COLO829 (cell line): ENCODE data around the gene ZNF485.
A peak's percentile ranks its signal among the peaks of the same experiment; 100 is the strongest.
"Not testable (repeated sequence)": the region's sequence is repeated elsewhere in the genome, so short reads cannot be mapped to it uniquely, and the experiment has no call there.

Source experiments
- DNase-seq: peaks from one replicate; pipeline ENCODE4 v3.0.0; 2012; ENCODE audit warnings: low spot score

ZNF485 gene

DNA sequence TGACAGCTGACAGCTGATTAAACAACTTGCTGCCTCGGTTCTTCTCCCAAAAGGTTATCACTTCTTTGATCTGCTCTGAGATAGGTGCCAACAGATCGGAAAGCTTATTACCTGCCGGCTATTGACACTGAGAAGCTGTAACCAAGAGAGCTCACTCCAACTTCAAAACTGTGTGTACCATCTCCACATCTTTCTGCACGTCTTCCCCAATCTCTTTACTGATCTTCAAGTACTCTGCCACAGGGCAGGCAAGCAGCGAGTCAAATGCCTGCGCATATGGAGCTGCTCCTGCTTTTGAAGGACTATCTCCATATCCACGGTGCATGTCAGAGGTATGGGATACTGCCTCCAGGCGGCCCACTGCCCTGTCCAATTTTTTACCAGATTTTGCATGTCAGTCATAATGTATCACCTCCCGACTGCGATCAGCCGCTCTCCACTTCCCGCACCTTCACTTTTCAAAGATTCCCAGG, 352 bp upstream of the ZNF485 start:
- DNase-seq = no peak

DNA sequence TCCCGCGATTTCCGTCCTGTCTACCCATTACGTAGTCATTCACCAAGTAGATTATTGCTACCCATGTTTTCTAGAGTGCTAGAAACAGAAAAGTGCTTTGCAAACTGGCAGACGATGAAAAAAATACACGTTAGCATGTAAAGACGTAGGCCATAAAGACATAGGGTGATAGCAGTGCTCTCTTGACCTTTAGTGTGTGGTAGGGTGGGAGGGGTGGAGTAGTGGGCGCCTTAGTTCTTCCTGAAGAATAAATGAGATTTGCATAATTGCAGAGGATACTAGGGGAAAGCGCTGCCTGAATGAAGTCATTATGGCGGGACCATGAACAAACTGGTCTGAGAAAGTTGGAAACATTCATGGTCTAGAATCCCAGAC, 948 bp downstream of the ZNF485 start:
- DNase-seq = no peak

DNA sequence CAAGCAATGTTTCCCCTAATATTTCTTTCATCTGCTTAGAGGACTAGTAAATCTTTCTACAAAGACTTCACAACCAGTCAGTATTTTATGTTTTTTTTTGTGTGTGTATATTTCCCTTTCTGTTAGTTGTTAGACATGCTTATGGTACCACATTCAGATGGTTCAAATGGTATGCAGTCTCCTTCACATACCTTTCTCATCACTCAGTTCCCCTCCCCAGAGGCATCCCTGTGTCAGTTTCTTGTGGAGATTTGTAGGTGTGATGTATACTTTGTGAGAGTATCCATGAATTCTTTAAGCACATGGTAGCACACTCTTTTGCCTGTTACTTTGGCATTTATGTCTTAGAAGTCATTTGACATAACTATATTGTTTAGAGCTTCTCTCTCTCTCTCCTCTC, 4.4 kb downstream of the ZNF485 start:
- DNase-seq = no peak

DNA sequence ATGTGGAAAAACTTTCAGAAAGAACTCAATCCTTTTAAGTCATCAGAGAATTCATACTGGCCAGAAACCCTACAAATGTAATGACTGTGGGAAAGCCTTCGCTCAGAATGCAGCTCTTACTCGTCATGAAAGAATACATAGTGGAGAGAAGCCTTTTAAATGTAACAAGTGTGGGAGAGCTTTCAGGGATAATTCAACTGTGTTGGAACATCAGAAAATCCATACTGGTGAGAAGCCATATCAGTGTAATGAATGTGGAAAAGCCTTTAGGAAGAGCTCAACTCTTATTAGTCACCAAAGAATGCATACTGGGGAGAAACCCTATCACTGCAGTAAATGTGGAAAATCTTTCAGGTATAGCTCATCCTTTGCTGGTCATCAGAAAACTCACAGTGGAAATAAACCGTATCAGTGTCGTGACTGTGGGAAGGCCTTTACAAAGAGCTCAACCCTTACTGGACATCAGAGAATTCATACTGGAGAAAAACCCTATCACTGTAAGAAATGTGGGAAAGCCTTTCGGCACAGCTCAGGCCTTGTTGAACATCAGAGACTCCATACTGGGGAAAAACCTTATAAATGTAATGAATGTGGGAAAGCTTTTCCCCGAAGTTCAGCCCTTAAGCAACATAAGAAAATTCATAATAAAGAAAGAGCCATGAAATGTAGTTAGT, 10.6 kb downstream of the ZNF485 start:
- DNase-seq = no peak

DNA sequence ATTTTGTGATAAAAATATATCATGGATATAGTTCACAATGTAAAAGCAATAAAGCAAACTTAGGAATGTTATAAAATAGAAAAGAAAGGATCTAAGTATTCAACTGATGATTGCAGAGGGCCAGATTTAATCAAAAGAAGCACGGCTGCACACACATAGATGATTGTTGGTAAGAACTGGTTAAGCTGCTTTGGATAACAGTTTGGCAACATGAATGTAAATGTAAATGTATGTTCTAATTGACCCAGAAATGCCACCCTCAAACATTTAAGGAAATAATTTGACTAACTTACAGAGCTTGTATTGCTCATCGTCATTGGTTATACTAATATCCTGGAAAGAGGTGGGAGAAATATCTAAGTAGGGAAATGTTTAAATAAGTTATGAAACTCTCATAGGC, 13.1 kb downstream of the ZNF485 start:
- DNase-seq = no peak

DNA sequence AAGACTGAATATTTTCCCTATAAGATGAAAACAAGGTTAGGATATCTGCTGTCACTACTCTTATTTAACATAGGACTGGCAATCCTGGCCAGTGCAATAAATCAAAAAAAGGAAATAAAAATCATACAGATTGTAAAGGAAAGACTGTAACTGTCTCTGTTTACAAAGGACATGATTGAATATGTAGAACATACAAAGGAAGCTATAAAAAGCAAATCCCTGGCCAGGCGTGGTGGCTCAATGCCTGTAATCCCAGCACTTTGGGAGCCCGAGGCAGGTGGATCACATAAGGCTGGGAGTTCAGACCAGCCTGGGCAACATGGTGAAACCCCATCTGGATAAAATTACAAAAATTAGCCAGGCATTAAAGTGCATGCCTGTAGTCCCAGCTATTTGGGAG, 15.8 kb downstream of the ZNF485 start:
- no peak for DNase-seq

DNA sequence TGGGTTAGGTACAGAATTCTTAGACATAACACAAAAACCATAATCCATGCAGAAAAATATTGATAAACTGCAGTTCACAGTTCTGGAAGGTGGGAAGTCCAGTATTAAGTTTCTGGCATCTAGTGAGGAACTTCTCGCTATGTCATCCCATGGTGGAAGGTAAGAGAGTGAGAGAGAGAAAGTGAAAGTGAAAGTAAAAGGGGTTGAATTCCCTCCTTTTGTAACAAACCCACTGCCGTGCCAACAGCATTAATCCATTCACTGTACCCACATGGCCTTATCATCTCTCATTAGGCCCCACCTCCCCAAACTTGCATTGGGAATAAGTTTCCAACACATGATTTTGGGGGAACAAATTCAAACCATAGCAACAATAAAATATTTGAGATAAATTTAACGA, 17.1 kb downstream of the ZNF485 start:
- no peak for DNase-seq

DNA sequence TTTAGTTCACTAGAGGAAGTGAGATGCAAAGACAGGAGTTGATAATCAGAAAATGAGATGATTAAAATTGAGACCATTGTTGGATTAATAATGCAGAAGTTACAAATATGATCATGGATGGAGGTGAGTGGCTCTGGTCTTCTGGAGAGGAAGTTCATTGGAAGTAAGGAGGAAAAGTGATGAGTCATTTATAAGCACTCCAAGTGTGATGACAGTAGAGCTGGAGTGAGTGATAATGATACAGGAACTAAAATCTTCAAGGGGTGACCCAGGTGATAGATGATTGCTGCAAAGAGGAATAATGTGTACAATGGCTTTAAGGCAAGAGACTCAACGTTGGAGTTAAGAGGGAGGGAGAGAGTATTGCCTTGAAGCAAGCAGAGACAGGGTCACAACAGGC, 21.7 kb downstream of the ZNF485 start:
- no peak for DNase-seq

DNA sequence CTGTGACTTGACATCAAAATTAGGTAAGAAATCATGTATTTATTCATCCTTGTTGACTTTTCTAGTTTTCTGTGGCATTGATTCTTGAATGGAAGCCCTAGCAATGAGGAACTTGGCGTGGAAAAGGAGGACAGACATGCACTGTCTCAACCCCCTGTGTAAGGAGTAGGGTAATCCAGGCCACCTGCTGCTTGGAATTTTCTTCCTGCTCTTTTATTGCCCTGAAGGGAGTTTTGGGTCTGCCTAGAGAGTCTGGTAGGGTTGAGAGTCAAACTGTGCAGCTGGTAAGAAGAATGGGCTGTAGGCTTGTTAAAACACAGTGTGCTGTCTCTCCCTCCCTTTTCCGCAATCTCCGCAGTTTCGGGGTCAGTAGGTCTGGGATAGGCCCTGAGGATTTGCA, 22.7 kb downstream of the ZNF485 start:
- DNase-seq = no peak

DNA sequence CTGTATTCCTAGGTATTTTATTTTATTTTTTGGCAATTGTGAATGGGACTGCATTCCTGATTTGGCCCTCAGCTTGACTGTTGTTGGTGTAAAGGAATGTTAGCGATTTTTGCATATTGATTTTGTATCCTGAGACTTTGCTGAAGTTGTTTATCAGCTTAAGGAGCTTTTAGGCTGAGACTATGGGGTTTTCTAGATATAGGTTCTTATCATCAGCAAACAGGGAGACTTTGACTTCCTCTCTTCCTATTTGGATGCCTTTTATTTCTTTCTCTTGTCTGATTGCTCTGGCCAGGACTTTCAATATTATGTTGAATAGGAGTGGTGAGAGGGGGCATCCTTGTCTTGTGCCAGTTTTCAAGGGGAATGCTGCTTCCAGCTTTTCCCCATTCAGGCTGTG, 29.6 kb downstream of the ZNF485 start:
- not testable (repeated sequence) for DNase-seq

DNA sequence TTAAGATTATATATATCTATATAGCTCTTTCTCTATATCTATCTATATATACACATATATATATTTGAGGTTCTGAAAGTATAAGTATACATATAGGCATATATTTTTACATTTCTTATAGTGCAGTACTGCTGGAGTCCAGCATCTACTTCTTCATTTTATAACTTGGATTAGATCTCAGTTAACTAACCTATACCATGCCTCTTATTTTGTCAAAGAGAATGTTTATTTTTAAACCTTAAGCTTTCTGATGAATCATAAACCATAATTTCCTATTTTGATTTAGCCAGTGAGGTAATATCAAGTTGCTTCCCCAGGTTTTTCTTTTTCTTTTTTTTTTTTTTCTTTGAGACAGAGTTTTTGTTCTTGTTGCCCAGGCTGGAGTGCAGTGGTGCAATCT, 34.4 kb downstream of the ZNF485 start:
- no peak for DNase-seq

DNA sequence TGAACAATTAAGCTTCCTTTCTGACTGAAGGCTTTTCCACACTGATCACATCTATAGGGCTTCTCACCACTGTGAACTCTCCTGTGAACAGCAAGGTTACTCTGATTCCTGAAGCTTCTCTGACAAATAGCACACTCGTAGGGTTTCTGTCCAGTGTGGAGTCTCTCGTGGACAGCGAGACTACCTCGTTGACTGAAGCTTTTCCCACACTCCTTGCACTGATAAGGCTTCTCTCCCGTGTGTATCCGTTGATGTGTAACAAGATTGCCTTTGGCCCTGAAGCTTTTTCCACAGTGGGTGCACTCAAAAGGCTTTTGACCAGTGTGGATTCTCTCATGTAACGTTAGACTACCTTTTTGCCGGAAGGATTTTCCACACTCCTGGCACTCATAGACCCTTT, 38.0 kb downstream of the ZNF485 start:
- no peak for DNase-seq

DNA sequence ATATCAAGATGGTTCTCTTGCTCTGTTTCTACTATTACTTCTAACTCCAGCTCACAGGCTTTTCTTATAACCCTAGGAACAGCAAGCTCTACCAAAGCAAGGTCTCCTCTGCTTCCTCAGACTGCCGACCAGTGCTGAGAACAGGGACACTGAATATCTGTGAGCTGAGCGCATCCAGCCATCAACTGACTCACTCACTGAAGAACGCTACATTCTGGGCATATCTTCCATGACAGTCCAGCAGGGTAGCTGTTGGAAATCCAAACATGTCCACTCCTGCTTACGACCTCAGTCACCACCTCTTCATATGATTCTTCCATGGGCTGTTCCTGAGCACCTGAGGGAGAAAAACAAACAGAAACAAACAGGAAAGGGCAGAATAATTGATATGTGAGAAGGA, 39.6 kb downstream of the ZNF485 start:
- DNase-seq = no peak

DNA sequence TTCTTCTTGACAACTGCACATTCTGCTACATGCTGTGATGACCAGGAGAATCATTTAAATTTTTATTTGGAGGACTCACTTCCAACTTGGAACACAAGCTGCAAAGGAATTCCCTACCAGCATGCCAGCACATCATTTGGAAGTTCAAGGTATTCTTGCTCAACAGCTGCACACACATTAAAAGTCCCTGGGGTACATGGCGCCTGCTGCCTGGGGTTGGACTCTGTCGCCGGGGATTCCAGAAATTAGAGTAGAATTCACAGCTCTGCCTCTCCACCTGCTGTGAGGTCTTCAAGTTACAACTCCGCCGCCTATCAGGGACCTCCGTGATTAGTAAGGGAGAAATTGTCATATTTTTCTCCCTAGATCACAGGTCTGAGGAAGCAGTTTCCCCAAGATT, 41.3 kb downstream of the ZNF485 start:
- no peak for DNase-seq

DNA sequence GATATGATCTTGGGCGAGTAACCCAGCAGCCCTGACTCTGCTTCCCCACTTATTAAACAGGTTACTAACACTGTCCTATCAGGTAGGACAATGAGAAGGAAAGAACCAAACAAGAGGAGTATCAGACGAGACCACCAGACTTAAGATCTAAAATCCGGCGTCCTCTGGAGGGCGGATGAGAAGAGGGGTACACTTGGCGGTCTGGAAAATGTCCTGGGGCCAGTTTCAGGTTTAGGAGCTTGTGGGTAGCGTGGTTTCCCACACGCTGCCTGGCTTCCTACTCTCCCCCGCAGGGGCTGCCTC, 41.8 kb downstream of the ZNF485 start:
- DNase-seq = no peak

DNA sequence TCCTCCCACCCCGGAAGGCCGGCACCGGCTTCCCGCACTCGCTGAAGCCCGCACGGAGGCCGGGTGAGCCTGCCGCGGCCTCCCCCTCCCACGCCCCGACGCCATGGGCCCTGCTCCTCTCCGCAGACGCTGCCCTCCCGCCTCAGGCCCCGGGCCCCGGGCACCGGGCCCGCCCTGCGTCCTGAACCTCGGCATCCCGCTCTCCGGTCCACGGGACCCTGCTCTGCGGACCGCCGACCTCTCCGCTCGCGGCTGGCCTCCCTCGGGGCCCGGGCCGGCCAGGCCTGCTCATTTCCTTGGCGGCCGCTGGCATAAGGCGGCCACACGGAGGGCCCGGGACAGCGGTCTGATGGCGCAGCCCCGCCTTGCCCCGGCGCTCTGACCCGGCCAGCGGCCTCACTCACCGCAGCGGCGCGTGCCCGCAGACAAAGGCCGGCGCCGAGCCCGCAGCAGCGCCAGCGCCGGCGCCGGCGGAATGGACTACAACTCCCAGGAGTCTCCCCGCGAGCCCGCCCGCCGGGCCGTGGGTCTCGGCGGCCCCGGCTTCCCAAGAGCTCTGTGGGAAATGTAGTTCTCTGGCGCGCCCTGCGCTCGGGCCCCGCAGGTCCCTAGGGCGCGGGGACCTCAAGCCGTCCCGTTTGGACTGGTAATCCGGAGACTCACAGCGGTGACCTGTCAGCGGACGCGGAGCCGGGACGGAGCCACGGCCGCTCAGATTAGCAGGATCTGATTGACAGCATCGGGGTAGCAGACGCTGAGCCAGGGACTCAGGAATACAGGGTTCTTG, 42.4 kb downstream of the ZNF485 start, which contains the start of gene ZNF32:
Gene ZNF32 (minus strand): TSS at position 484 of the 787 bp plus-strand sequence. CDS start 2,748 bp downstream, outside the sequence.
- DNase-seq = peak; percentile 68

DNA sequence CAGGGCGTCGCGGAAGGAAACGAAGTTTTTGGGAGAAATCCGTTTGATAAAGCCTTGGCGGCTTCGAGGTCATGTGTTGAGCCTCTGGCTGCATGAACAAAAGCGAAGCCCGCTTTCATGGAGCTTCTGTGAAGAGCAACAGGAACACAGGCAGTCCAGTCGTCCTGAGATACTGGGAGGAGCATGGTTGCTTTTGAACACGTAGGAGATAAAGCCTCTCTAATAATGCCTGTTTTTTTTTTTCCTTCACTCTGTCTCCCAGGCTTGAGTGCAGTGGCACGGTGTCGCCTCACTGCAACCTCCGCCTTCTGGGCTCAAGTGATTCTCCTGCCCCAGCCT, 42.9 kb downstream of the ZNF485 start:
- DNase-seq = no peak

DNA sequence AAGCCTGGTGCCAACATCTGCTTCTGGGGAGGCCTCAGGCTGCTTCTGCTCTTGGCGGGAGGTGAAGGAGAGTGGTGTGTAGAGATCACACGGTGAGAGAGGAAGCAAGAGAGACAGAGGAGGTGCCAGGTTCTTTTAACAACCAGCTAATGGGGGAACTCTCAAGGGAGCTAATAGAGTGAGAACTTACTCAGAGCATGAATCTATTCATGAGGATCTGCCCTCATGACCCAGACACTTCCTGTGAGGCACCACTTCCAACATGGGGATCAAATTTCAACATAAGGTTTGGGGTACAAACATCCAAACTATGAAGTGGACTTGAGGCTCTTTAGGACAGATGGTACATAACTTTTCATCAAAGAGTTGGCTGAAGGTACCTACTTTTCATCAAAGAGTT, 47.5 kb downstream of the ZNF485 start:
- no peak for DNase-seq

DNA sequence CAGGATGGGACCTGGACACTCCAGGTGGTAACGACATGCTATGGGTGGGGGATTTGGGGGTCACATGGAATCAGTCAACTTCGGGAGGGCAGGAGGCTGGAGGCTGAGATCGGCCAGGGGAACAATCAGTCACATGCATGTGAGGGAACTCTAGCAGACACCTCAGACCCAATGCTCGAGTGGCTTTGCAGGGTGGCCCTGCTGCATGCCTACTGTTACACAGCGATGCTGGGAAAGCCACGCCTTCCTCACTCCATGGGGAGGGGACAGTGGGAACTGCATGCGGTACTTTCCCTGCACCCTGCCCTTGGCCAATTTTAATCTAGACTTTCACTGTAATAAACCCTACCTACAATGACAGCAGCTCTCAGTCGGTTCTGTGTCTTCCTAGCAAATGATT, 49.1 kb downstream of the ZNF485 start:
- no peak for DNase-seq

DNA sequence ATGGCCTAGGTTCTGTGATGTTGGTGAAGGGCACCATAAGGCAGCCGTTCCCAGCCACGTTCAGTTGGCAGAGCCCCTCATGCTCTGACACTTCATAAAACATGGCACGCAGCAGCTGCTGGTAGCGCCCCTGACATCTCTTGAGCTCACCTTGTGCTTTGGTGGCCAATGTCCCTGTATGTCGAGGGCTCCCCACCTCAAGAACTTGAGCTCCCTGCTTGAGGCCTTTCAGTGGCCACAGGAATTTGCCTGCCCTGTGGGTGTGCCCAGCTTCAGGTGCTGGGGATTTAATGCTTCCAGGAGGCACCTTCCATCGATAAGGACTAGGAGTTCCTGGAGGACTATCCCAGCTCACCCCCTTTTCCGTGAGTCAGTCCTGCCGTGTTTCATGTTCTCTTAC, 52.0 kb downstream of the ZNF485 start:
- DNase-seq = no peak

DNA sequence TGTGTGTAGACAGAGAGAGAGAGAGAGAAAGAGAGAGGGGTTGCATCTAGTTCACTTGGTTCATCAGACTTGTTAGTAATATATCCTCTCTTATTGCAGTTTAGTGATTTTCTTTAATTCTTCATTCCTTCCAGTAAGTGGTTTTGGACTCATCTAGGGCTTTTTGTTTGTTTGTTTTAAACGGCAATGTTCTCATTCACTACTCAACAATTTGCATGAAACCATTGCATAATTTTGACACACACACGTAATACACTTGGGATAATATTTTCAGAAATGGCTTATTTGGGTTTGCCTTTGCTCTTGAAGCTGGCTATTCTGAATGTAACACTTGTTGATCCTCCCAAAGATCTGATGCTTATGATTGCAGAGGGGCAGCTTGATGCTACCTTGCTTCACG, 58.8 kb downstream of the ZNF485 start:
- DNase-seq = no peak

DNA sequence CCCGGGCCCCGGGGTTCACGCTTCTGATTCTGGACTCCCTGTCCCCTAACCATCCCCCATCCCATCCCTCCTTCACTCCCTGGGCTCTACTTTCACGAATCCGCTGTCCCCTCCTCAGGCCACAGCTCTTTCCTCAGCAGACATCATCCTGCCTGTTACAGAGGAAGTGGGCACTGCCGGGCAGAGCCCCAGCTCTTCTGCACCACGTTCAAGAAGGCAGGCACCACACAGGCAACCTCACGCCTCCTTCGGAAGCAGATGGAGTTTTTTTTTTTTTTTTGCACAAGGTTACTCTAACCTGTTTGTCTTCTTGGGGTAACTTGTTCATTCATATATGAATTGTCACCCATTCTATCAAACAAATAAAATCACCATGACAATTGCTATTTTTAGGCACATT, 60.3 kb downstream of the ZNF485 start:
- no peak for DNase-seq

DNA sequence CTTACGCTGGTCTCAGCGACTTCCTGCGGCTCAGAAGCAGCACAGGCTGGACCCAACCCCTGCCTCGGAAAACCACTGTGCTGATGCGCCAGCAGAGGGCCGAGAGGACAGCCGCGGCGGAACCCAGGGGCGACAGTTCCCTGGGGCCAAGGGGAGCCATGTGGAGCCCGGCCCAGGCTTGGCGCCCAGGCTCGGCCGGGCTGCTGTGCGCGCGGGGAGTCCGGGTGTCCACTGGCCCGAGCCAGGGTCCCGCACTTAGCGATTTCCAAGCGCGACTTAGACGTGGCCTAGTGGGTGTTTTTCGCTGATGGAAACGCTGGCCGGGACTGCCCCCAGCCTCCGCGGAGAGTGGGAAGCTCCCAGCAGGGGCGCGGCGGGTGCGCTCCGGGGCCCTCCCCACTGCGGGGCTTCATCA, 61.1 kb downstream of the ZNF485 start:
- DNase-seq = no peak
